Peyer's patch (tissue), 4 donors: Measurements from ENCODE around the gene FOXE3.

Source experiments
- POLR2A ChIP-seq, 2 donors: fragments of 450-650 bp; IDR thresholded peaks; one replicate each; pipeline ENCODE4 v1.5.1; 2017; ENCODE audit warnings: antibody characterized with exemption in 2 of 2, mild to moderate bottlenecking in 2 of 2, moderate library complexity in 2 of 2
- TF ChIP-seq, protein P1 (sequence below), 6 experiments: fragments of 450-650 bp in 4 of 6; fragments of 200-600 bp in 2 of 6; sonication (generic) in 1 of 6; IDR thresholded peaks; one replicate each; pipeline ENCODE4 v1.5.1; 2017 to 2019; ENCODE audit warnings: antibody characterized with exemption in 6 of 6, mild to moderate bottlenecking in 3 of 6, moderate library complexity in 1 of 6

- no peak for TF ChIP-seq POLR2A (IDR thresholded peaks at IDR 0.05)
- TF ChIP-seq, protein P1, sequence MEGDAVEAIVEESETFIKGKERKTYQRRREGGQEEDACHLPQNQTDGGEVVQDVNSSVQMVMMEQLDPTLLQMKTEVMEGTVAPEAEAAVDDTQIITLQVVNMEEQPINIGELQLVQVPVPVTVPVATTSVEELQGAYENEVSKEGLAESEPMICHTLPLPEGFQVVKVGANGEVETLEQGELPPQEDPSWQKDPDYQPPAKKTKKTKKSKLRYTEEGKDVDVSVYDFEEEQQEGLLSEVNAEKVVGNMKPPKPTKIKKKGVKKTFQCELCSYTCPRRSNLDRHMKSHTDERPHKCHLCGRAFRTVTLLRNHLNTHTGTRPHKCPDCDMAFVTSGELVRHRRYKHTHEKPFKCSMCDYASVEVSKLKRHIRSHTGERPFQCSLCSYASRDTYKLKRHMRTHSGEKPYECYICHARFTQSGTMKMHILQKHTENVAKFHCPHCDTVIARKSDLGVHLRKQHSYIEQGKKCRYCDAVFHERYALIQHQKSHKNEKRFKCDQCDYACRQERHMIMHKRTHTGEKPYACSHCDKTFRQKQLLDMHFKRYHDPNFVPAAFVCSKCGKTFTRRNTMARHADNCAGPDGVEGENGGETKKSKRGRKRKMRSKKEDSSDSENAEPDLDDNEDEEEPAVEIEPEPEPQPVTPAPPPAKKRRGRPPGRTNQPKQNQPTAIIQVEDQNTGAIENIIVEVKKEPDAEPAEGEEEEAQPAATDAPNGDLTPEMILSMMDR (IDR thresholded peaks at IDR 0.05) = no peak
Measured at GRCh38 chr1:47442202-47442601, 26.1 kb downstream of the FOXE3 start.
